Suppressor macrophage (primary cell): Measurements from ENCODE around the gene SLC25A20.
"Not testable (repeated sequence)": the region's sequence is repeated elsewhere in the genome, so short reads cannot be mapped to it uniquely, and the experiment has no call there.

Experiments used
- DNase-seq, 4 experiments: peaks; one replicate each; pipeline ENCODE4 v3.0.0-alpha.2; 2020 to 2022

Gene SLC25A20

DNA sequence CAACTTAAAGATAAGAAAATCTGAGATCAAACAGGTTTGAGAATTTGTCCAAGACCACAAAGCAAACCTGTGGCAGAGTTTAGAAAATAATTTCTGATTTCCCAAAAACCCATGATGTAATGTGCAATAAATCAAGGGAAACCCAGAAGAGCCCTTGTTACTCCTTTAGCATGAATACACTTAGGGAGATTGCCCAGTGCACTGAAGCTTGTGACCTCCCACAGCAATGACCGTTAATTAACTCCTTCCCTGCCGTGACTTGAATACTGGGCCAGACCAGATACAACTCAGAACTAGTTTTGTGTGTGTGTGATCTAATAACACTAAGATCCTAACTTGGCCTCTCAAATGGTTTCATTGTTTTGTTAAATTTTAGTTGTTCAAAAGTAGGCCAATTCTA, 53.5 kb downstream of the SLC25A20 start:
- DNase-seq = peak in 3 of 4 experiments; percentile 11 to 21 (median 17)

DNA sequence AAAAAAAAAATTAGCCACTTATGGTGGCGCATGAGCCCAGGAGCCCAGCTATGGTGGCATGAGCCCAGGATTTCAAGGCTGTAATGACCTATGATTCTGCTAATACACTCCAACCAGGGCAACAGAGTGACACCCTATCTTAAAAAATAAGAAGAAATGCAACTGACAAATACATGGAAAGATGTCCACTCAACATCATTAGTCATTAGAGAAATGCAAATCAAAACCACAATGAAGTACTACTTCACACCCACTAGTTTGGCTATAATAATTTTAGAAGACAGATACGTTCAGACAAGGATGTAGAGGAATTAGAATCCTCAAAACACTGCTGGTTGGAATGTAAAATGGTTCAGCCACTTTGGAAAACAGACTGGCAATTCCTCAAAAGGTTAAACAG, 61.5 kb downstream of the SLC25A20 start:
- DNase-seq = no peak

DNA sequence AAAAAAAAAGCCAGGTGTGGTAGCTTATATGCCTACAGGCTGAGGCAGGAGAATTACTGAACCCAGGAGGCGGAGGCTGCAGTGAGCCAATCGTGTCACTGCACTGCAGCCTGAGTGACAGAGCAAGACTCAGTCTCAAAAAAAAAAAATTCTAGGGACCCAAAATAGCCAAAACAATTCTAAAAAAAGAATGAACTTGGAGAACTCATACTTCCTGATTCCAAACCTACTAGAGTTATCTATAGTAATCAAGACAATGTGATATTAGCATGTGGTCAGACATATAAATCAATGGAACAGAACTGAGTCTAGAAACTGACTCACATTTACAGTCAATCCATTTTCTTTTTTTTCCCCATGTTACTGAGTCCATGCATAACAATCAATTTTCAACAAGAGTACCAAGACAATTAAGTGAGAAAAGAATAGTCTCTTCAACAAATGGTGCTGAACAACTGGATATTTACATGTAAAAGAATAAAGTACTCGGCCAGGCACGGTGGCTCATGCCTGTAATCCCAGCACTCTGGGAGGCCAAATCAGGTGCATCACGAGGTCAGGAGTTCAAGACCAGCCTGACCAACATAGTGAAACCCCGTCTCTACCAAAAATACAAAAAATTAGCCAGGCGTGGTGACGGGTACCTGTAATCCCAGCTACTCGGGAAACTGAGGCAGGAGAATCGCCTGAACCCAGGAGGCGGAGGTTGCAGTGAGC, 62.9 kb downstream of the SLC25A20 start:
- peak in 1 of 4 experiments; percentile 14 for DNase-seq

DNA sequence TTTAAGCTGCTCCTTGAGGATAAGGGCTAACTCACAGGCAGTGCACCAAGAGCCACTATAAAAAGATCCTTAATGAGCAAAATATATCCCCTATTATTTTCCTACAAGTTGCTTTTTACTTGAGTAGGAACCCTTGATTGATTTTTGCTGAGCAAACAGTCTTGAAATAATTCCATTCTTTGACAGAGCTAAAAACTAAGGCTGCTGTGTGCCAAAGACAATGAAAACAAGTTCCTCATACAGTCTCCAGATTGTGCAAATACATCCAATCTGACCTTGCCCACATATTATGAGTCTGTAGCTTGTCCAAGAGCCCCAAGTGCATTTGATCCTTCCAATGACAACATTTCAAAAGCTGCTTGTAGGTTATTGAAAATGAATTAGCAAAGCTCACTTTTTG, 66.0 kb downstream of the SLC25A20 start:
- peak; percentile 25 to 64 (median 46) for DNase-seq

DNA sequence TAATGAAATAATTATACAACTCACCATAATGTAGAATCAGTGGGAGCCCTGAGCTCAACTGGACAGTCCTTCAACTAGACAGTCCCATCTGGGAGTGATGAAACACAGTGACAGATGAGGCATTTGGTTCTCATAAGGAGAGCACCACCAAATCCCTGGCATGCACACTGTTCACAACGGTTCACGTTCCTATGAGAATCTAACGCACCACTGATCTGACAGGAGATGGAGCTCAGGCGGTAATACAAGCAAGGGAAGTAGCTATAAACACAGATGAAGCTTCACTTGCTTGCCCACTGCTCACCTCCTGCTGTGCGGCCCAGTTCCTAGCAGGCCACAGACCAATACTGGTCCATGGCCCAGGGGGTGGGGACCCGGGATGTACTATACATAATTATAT, 68.0 kb downstream of the SLC25A20 start:
- no peak for DNase-seq

DNA sequence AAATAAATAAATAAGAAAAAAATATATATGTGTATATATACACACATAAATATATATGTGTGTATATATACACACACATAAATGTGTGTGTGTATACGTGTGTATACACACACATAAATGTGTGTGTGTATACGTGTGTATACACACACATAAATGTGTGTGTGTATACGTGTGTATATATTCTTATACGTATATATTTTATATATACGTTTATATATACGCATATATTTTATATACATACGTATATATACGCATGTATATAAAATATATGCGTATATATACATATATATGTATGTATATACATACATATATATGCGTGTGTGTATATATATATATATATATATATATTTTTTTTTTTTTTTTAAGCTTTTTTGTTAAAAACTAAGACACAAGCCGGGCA, 69.2 kb downstream of the SLC25A20 start:
- not testable (repeated sequence) for DNase-seq

DNA sequence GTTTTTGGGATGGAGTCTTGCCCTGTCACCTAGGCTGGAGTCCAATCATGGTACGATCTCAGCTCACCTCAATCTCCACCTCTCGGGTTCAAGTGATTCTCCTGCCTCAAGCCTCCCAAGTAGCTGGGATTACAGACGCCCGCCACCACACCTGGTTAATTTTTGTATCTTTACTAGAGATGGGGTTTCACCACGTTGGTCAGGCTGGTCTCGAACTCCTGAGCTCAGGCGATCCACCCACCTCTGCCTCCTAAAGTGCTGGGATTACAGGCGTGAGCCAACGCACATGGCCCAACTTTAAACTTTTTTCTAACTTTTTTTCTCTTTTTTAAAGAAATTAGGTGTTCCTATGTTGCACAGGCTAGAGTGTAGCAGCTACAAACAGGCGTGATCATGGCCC, 70.8 kb downstream of the SLC25A20 start:
- DNase-seq = not testable (repeated sequence)

DNA sequence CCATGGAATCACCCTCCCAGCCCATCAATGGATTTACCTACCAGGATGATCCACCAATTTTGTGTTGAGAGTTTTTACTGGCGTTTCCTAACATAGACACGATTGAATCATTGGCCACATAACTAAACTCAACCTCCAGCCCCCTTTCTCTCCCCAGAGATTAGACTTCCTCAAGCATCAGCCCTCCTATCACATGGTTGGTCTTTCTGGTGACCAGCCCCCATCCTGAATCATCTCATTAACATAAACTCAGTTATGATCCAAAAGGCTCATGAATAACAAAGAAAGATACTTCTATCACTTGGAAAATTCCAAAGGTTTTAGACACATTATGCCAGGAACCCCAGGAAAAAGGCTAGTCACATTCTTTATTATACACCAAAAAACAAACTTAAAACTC, 72.2 kb downstream of the SLC25A20 start:
- peak; percentile 2 to 48 (median 28) for DNase-seq

DNA sequence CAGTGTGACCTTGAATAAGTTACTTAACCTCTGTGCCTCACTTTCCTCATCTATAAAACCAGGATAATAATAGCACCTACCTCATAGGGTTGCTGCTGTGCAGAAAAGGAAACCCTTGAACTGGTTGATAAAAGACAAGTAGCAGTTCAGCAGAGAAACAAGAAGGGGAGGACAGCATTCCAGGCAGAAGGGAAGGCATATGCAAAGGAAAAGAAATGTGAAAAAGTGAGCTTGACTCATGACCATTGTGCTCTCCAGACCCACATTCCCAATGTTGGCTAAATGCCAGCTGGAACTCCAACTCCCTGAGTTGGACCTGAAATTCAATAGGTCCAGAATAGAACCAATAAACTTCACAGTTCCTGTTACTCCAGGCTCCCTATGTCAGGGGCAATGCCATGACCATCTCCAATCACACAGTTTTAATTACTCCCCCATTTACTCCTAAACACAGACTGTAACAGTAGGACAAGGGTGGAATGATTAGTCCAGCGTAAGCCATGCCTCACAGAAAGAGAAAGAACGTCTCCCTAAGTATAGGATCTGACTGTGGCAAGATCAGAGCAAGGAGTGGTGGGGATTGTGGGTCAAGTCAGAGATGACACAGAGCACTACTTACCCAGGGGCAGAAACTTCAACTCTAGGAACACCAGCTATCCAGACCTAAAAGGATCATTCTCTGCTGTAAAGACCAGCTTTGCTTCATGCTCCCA, 77.9 kb downstream of the SLC25A20 start:
- no peak for DNase-seq

DNA sequence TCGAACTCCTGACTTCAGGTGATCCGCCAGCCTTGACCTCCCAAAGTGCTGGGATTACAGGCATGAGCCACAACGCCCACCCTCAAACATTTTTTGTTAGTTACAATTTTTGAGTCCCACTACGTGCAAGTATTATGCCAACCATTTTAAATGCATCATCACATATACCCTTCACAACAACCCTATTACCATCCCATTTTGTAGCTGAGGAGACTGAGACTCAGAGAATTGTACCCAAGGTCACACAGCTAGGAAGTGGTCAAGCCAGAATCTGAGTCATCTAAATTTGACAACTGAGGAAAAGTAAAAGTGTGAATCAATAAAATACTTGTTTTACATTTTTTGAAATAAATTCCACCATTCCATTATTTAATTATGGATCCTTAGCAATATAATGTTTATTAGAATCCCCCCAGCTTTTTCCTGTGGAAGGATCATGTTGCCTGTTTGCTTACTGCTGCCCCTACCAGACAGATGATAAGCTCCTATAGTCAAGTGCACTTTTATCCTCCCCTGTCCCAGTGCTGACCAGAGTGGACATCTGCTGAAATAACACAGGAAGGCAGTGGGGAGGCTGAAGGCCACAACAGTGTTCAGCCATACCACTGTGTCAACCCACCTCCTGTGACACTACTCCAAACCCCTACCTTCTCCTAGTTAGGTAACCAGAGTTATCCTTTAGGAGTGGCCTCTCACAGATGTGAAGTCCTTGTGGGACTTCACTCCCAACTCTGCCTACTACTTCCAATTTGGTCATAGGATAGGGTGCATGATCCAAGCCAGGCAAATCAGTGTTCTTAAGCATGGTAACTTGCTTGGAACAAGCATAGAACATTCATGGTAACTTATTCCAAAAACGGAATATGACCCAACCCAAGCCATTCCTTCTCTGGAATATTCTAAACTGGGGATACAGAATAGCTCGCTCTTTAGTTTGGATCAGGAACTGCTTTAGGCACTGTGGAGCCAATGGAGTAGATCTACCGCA, 79.2 kb downstream of the SLC25A20 start:
- no peak for DNase-seq

DNA sequence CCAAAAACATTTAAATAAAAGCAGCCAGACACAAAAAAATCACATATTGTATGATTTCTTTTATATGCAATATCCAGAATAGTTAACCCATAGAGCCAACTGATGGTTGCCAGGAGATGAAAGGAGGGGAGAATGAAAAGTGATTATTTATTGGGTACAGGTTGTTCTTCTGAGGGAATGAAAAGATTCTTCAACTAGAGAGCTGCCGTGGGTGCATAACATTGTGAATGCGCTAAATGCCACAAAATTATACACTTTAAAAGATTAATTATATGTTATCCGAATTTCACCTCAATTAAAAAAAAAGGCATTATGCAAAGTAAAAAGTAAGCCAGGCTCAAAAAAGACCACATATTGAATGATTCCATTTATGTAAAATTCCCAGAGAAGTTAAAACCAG, 87.2 kb downstream of the SLC25A20 start:
- no peak for DNase-seq
